Measurements from ENCODE around the gene RTN4R.
A peak's percentile ranks its signal among the peaks of the same experiment; 100 is the strongest.
"Not testable (repeated sequence)": the region's sequence is repeated elsewhere in the genome, so short reads cannot be mapped to it uniquely, and the experiment has no call there.

The RTN4R gene

DNA sequence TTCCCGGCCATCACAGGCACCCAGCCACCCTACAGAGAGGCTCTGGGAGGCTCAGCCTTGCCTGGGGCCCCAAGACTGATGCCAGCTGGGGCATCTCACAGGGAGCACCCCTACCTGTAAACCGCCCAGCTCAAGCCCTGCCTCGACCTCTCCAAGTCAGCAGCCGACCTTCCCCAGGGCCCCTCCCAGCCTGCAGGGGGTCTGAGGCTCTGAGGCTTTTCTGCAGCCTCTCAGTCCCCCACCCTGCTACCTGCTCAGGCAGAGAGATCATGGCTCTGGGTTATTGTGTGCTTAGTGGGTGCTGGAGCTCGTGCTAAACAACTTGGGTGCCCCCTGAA is 23.1 kb upstream of the RTN4R start:
- TF ChIP-seq, protein P1, sequence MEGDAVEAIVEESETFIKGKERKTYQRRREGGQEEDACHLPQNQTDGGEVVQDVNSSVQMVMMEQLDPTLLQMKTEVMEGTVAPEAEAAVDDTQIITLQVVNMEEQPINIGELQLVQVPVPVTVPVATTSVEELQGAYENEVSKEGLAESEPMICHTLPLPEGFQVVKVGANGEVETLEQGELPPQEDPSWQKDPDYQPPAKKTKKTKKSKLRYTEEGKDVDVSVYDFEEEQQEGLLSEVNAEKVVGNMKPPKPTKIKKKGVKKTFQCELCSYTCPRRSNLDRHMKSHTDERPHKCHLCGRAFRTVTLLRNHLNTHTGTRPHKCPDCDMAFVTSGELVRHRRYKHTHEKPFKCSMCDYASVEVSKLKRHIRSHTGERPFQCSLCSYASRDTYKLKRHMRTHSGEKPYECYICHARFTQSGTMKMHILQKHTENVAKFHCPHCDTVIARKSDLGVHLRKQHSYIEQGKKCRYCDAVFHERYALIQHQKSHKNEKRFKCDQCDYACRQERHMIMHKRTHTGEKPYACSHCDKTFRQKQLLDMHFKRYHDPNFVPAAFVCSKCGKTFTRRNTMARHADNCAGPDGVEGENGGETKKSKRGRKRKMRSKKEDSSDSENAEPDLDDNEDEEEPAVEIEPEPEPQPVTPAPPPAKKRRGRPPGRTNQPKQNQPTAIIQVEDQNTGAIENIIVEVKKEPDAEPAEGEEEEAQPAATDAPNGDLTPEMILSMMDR (IDR thresholded peaks at IDR 0.05; ENCODE audit: insufficient read depth, low read depth, low read length, missing control alignments): no peak
- no peak overlapping the region for H3K4me3 ChIP-seq (ENCODE audit: low read length)
- no peak for DNase-seq (ENCODE audit: low read depth)

DNA sequence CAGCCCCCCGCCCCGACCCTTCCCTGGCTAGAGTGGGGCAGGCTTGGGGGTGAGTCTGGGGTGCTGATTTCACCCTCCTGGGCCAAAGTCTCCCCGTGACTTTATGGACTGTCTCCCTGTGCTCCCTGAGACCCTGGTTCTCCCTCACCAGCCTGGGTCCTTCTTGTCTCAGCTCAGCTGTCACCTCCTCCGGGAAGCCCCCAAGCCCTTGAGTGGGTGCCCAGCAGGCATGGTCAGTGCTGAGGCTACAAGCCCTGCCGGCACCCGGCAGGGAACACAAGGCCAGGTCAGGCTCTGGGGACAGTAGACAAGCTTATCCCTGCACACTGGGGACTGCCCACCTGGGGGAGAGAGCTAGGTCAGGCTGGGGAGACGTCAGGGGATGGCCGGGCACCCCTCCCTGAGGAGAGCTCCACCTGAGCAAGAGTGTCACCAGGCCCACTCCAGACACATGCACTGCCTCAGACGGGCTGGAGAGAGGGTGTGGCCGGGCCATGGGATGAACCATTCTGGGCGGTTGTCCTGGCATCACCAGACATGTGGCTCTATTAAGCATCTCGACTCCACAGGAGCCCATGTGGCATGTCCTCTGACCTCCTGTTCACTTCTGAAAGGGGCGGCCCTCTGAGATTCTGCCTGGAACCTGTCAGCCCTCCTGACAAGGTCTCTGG is 22.6 kb upstream of the RTN4R start:
- H3K4me3 ChIP-seq (ENCODE audit: low read length): no peak overlapping the region
- DNase-seq (ENCODE audit: low read depth): no peak
- TF ChIP-seq, protein P1 (IDR thresholded peaks at IDR 0.05; ENCODE audit: insufficient read depth, low read depth, low read length, missing control alignments): no peak

DNA sequence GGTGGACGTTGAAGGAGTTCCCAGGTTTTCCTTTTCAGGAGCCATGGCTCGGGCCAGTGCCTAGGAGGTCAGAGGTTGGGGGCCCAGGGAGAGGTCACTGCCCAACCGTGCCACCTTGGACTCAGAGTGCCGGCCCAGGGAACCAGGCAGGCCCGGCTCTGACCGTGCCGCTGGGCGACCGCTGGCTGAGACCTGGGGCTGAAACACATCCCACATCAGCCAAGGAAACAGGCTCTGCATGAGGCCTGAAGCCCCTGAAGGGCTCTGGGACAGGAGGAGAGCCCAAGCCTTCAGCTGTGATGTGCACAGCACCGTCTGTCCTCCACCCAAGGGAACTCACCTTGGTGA is 21.9 kb upstream of the RTN4R start:
- TF ChIP-seq, protein P1 (IDR thresholded peaks at IDR 0.05; ENCODE audit: insufficient read depth, low read depth, low read length, missing control alignments): no peak
- no peak overlapping the region for H3K4me3 ChIP-seq (ENCODE audit: low read length)
- no peak for DNase-seq (ENCODE audit: low read depth)

DNA sequence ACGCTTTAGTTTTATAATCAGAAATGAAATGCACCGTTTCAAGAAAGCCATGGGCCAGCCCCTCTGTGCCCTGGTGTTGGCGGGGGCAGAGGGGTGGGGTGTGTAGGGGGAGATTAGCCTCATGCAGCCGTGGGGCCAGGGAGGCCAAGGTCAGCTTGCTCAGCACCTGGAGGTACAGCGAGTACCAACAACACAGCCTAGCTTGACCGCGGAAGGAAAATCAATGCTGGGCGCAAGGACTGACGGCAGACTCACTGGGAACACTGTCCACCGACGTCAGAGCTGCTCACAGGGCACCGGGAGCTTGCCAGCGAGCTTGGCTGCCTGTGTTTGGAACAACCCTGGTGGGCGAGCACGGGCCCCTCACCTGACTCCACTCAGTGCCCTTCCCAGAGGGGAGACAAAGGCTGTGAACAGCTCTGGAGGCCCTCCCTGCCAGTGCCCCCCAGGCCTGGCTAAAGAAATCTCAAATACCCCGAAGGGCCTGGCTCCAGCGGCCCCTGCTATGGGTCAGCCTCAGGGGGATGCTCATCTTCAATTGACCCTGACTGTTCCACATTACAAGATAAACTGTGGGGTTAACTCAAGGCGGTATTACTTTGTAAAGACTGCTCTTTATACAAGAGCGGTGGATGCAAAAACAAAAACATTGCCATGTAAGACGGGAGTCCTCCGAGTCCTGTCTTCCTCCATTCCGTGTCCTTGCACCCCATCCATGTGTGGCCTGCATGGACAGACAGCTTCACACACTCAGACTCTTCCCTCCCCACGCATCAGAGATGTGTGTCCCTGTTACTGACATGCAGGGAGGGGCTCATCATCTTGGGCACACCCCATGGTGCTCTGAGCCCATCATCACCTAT is 21.3 kb upstream of the RTN4R start:
- not testable (repeated sequence) for H3K4me3 ChIP-seq (ENCODE audit: low read length); DNase-seq (ENCODE audit: low read depth)

DNA sequence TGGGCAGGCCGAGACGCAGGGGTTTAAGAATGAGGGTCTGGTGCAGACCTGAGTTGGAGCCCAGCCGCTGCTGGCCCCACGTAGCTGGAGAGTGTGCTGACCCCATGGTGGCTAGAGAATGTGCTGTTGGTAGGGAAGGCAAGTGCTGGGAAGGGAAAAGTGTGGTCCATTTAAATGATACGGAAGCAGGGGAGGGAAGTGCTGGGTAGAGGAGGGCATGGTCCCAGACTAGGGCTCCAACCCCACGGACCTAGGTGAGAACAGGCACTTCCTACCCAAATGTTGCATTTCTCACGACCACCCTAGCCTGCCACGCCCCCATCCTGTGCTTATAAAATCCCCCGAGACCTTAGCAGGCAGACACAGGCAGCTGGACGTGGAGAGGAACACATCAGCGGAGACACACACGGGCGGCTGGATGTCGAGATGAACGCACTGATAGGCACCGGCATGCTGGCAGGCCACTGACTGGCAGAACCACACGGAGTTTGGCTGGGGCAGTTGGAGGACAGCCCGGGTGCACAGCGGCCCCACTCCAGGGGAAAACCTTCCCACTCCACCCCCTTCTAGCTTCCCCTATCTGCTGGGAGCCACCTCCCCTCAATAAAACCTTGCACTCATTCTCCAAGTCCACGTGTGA is 18.8 kb upstream of the RTN4R start:
- H3K4me3 ChIP-seq (ENCODE audit: low read length); DNase-seq (ENCODE audit: low read depth): not testable (repeated sequence)

DNA sequence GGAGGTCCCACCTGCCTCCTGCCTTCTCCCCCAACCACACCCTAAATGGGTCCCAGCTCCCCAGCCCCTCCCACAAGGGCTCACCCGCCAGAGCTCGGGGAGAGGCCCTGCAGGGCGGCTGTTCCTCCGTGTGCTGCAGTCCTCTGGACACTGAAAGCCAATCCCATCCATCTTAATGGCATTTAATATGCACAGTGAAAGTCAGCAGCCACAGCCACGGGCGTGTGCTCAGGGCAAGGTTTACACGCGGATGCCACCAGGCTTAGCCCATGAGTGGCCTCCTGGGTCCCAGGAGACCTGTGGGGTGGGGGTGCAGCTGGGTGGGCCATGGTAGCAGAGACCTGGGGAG is 18.2 kb upstream of the RTN4R start:
- H3K4me3 ChIP-seq (ENCODE audit: low read length); DNase-seq (ENCODE audit: low read depth): not testable (repeated sequence)

DNA sequence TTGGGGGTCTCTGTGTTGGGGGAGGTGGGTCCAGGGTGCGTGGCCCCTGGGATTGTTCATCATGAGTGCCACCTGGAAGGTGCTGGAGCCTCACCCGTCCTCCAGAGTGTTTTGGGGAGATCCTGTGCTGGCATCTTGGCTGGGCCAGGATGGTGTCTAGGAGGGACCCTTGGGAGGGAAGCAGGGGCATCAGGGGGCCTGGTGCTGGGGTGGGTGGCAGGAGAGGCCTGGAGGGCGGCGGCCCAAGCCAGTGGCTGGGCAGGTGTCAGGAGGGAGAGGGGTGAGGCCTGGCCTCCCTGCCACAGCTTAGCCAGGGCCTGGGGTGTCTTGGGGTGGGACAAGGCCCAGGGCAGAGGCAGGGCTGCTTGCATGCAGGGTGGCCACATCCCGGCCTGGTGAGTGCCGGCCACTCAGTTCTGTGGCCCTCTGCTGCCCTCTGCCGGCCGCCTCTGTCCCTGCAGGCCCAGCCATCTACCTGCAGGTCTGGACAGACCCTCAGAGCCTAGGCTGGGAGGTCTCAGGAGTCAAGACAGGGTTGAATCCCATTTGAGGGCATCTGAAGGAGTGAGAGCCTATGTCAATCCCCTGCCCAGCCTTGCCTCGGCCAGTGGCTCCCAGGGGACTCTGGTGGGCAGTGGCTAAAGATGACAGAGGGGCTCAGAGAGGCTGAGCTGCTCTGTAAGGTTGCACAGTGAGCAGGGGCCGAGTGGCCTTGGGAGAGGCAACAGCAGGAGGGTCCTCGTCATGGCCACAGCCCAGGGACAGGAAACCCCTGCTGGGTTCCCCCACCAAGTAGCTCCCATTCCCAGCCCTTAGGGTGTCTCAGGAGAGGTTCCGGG is 17.6 kb upstream of the RTN4R start:
- DNase-seq (ENCODE audit: low read depth): peak; percentile 42
- TF ChIP-seq, protein P1 (IDR thresholded peaks at IDR 0.05; ENCODE audit: insufficient read depth, low read depth, low read length, missing control alignments): peak; percentile 73
- H3K4me3 ChIP-seq (ENCODE audit: low read length): not testable (repeated sequence)

DNA sequence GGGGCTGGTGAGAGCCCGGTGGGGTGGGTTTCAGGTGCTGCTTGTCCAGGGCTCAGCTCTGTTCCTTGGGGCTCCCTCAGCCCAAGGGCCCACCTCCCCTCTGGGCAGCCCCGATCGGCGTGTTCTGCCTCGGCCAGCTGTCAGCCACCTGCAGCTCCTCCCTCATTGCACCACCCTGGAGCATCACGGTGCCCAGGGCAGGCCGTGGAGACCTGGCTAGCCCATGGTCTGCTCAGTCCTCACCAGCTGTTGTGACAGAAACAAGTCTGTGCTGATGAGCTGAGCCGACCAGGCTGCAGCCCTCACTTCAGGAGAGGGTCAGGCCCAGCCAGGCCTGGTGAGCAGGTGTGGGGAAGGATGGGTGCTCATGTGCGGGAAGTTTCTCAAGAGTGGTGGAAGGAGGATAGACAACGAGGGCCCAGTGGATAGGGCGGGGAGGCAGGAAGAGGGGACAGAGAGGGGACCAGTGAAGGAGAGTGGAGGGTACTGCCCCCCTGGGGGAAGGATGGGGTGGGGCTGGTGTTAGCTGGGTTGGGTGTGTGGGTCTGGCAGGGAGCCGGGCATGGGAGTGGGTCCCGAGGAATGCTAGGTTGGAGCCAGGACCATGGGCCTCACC is 16.5 kb upstream of the RTN4R start:
- no peak overlapping the region for H3K4me3 ChIP-seq (ENCODE audit: low read length)
- TF ChIP-seq, protein P1 (IDR thresholded peaks at IDR 0.05; ENCODE audit: insufficient read depth, low read depth, low read length, missing control alignments): no peak
- DNase-seq (ENCODE audit: low read depth): no peak
